ENCODE results near the gene FNDC4. TPM values are rescaled to one million over a fixed set of nuclear protein-coding genes. Genes with fewer than 3 reads are reported as not detected.

The FNDC4 gene
- polyA plus RNA-seq, 1 donor from 2014 or later, result 68.2 TPM

DNA sequence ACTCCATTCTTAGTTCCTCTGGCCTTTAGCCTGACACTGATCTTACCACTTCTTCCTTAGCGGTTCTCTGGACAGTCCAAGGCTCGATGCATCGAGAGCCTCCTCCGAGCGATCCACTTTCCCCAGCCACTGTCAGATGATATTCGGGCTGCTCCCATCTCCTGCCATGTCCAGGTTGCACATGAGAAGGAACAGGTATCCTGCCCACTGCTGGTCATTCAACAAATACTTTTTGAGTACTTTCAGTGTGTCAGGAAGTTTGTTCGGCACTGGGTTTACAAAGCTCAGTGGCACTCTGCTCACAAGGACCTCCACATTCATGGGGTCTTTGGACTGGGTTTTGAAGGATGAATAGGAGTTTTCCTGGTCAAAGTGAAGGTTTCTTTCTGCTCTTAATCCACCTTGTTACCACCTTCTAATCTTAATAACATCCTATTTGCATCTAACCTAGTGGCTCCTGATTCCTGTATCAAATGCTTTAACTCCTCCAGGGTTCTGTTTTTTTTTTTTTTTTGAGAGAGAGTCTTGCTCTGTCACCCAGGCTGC is 27.5 kb upstream of the FNDC4 start:
- no peaks in the 10 kb centered on the region for H3K9me2 ChIP-seq (ENCODE audit: insufficient read depth, low read length)
- H3K36me3 ChIP-seq (ENCODE audit: insufficient read depth, low read length), result no peaks in the 10 kb centered on the region
- H3K27me3 ChIP-seq (ENCODE audit: insufficient read depth, low read depth, low read length), result no peaks in the 10 kb centered on the region
- H3K79me2 ChIP-seq (replicated peaks; ENCODE audit: insufficient read depth, low read length), result no peaks in the 10 kb centered on the region
- H3K4me2 ChIP-seq (ENCODE audit: low read length), result no peak overlapping the region
- no peaks in the 10 kb centered on the region for H3F3A ChIP-seq (ENCODE audit: insufficient read depth, low read length, poor library complexity, severe bottlenecking)
- TF ChIP-seq TAF1 (IDR thresholded peaks at IDR 0.05; ENCODE audit: low read depth), result no peak
- TF ChIP-seq POLR2AphosphoS5 (IDR thresholded peaks at IDR 0.05), result no peak
- TF ChIP-seq MXI1 (conservative IDR thresholded peaks at IDR 0.05; ENCODE audit: poor library complexity, severe bottlenecking), result no peak
- no peak for TF ChIP-seq RAD21 (conservative IDR thresholded peaks at IDR 0.05)
- no peak for TF ChIP-seq EP300 (conservative IDR thresholded peaks at IDR 0.05; ENCODE audit: poor library complexity, severe bottlenecking)
- no peak for TF ChIP-seq EZH2 (IDR thresholded peaks at IDR 0.05; ENCODE audit: borderline replicate concordance, insufficient read depth, low read length, poor library complexity, severe bottlenecking)
- TF ChIP-seq, protein P1, sequence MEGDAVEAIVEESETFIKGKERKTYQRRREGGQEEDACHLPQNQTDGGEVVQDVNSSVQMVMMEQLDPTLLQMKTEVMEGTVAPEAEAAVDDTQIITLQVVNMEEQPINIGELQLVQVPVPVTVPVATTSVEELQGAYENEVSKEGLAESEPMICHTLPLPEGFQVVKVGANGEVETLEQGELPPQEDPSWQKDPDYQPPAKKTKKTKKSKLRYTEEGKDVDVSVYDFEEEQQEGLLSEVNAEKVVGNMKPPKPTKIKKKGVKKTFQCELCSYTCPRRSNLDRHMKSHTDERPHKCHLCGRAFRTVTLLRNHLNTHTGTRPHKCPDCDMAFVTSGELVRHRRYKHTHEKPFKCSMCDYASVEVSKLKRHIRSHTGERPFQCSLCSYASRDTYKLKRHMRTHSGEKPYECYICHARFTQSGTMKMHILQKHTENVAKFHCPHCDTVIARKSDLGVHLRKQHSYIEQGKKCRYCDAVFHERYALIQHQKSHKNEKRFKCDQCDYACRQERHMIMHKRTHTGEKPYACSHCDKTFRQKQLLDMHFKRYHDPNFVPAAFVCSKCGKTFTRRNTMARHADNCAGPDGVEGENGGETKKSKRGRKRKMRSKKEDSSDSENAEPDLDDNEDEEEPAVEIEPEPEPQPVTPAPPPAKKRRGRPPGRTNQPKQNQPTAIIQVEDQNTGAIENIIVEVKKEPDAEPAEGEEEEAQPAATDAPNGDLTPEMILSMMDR (IDR thresholded peaks at IDR 0.05; ENCODE audit: poor library complexity, severe bottlenecking), result no peak
- no peak for TF ChIP-seq SMC3 (conservative IDR thresholded peaks at IDR 0.05; ENCODE audit: poor library complexity)
- TF ChIP-seq, protein P2, sequence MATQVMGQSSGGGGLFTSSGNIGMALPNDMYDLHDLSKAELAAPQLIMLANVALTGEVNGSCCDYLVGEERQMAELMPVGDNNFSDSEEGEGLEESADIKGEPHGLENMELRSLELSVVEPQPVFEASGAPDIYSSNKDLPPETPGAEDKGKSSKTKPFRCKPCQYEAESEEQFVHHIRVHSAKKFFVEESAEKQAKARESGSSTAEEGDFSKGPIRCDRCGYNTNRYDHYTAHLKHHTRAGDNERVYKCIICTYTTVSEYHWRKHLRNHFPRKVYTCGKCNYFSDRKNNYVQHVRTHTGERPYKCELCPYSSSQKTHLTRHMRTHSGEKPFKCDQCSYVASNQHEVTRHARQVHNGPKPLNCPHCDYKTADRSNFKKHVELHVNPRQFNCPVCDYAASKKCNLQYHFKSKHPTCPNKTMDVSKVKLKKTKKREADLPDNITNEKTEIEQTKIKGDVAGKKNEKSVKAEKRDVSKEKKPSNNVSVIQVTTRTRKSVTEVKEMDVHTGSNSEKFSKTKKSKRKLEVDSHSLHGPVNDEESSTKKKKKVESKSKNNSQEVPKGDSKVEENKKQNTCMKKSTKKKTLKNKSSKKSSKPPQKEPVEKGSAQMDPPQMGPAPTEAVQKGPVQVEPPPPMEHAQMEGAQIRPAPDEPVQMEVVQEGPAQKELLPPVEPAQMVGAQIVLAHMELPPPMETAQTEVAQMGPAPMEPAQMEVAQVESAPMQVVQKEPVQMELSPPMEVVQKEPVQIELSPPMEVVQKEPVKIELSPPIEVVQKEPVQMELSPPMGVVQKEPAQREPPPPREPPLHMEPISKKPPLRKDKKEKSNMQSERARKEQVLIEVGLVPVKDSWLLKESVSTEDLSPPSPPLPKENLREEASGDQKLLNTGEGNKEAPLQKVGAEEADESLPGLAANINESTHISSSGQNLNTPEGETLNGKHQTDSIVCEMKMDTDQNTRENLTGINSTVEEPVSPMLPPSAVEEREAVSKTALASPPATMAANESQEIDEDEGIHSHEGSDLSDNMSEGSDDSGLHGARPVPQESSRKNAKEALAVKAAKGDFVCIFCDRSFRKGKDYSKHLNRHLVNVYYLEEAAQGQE (IDR thresholded peaks at IDR 0.05; ENCODE audit: borderline replicate concordance), result no peak
- H3K4me3 ChIP-seq (ENCODE audit: low read length), result no peak overlapping the region
- H3K27ac ChIP-seq (ENCODE audit: low read length), result no peak overlapping the region
- H4K20me1 ChIP-seq (ENCODE audit: insufficient read depth), result no peaks in the 10 kb centered on the region
- no peak overlapping the region for H3K9ac ChIP-seq (ENCODE audit: low read length)
- H3K9me3 ChIP-seq (ENCODE audit: low read length), result no peaks in the 10 kb centered on the region
- no peak overlapping the region for H2AFZ ChIP-seq (ENCODE audit: low read depth, low read length)

DNA sequence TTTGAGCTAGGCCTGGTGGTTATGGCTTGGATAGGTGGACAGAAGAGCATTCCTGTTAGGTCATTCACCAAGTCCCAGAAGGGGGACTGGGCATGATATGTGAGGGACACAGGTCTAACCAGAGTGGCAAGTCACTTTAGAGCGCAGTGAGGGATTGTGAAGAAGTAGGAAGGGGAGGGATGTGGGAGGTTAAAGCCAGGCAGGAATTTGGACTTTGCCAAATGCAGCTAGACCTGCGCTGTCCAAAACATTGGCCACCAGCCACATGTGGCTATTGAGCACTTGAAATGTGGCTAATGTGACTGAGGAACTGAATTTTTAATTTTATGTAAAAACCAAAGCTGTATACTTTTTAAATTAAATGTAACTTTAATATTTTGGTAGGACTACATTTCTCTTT is 25.3 kb upstream of the FNDC4 start:
- H3K4me2 ChIP-seq (ENCODE audit: low read length), result no peak overlapping the region
- H3K27ac ChIP-seq (ENCODE audit: low read length), result no peak overlapping the region
- no peaks in the 10 kb centered on the region for H4K20me1 ChIP-seq (ENCODE audit: insufficient read depth)
- no peak overlapping the region for H3K4me3 ChIP-seq (ENCODE audit: low read length)
- no peaks in the 10 kb centered on the region for H3K27me3 ChIP-seq (ENCODE audit: insufficient read depth, low read depth, low read length)
- no peaks in the 10 kb centered on the region for H3K36me3 ChIP-seq (ENCODE audit: insufficient read depth, low read length)
- no peak for TF ChIP-seq TAF1 (IDR thresholded peaks at IDR 0.05; ENCODE audit: low read depth)
- no peak overlapping the region for H3K9ac ChIP-seq (ENCODE audit: low read length)
- no peaks in the 10 kb centered on the region for H3F3A ChIP-seq (ENCODE audit: insufficient read depth, low read length, poor library complexity, severe bottlenecking)
- H3K9me3 ChIP-seq (ENCODE audit: low read length), result no peaks in the 10 kb centered on the region
- no peak overlapping the region for H2AFZ ChIP-seq (ENCODE audit: low read depth, low read length)
- no peaks in the 10 kb centered on the region for H3K9me2 ChIP-seq (ENCODE audit: insufficient read depth, low read length)
- no peaks in the 10 kb centered on the region for H3K79me2 ChIP-seq (replicated peaks; ENCODE audit: insufficient read depth, low read length)

DNA sequence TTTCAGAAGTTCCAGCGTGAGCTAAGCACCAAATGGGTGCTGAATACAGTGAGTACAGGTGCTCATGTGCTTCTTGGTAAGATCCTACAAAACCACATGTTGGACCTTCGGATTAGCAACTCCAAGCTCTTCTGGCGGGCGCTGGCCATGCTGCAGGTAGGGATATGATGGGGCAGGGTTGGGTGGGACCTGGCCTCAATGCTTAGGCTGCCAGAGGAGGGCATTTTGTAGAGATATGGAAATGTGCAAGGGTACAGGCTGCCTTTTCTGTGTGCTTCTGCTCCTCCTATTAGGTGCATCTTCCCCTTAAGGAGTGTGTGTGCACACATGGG is 23.7 kb upstream of the FNDC4 start:
- H2AFZ ChIP-seq (ENCODE audit: low read depth, low read length), result no peak overlapping the region
- no peaks in the 10 kb centered on the region for H4K20me1 ChIP-seq (ENCODE audit: insufficient read depth)
- no peaks in the 10 kb centered on the region for H3K9me3 ChIP-seq (ENCODE audit: low read length)
- no peaks in the 10 kb centered on the region for H3K36me3 ChIP-seq (ENCODE audit: insufficient read depth, low read length)
- H3K9ac ChIP-seq (ENCODE audit: low read length), result no peak overlapping the region
- no peak overlapping the region for H3K27ac ChIP-seq (ENCODE audit: low read length)
- H3K79me2 ChIP-seq (replicated peaks; ENCODE audit: insufficient read depth, low read length), result no peaks in the 10 kb centered on the region
- no peak overlapping the region for H3K4me2 ChIP-seq (ENCODE audit: low read length)
- no peaks in the 10 kb centered on the region for H3K9me2 ChIP-seq (ENCODE audit: insufficient read depth, low read length)
- no peak overlapping the region for H3K4me3 ChIP-seq (ENCODE audit: low read length)
- H3F3A ChIP-seq (ENCODE audit: insufficient read depth, low read length, poor library complexity, severe bottlenecking), result no peaks in the 10 kb centered on the region
- H3K27me3 ChIP-seq (ENCODE audit: insufficient read depth, low read depth, low read length), result no peaks in the 10 kb centered on the region
- TF ChIP-seq RAD21 (conservative IDR thresholded peaks at IDR 0.05) (no peak), SMC3 (conservative IDR thresholded peaks at IDR 0.05; ENCODE audit: poor library complexity) (no peak), TAF1 (IDR thresholded peaks at IDR 0.05; ENCODE audit: low read depth) (no peak), POLR2AphosphoS5 (IDR thresholded peaks at IDR 0.05) (no peak), EZH2 (IDR thresholded peaks at IDR 0.05; ENCODE audit: borderline replicate concordance, insufficient read depth, low read length, poor library complexity, severe bottlenecking) (no peak), MXI1 (conservative IDR thresholded peaks at IDR 0.05; ENCODE audit: poor library complexity, severe bottlenecking) (no peak), EP300 (conservative IDR thresholded peaks at IDR 0.05; ENCODE audit: poor library complexity, severe bottlenecking) (no peak)
- TF ChIP-seq, protein P2 (IDR thresholded peaks at IDR 0.05; ENCODE audit: borderline replicate concordance), result no peak
- TF ChIP-seq, protein P1 (IDR thresholded peaks at IDR 0.05; ENCODE audit: poor library complexity, severe bottlenecking), result no peak
